T47D (cell line): ENCODE data around the gene ABI3.
"Not testable (repeated sequence)": the region's sequence is repeated elsewhere in the genome, so short reads cannot be mapped to it uniquely, and the experiment has no call there.

Experiments used
- DNase-seq, 2 experiments: peaks; one replicate each; pipeline versions ENCODE4 v3.0.0 to v3.0.0-alpha.2; 2011 to 2012; ENCODE audit warnings: low read depth in 1 of 2, low spot score in 1 of 2
- JUND ChIP-seq: IDR thresholded peaks from 2 replicates; pipeline ENCODE4 v1.6.1; 2012; ENCODE audit warnings: low read depth
- in situ Hi-C: cut with HindIII; loops from 2 replicates; pipeline ENCODE4 v1.10.0; 2016; ENCODE audit warnings: low sequenced_read_pairs, low pct_unique_long_range_greater_than_20kb

The ABI3 gene

GRCh38 chr17:49258394-49258793, 47.9 kb downstream of the ABI3 start:
- no peak for TF ChIP-seq JUND
- in situ Hi-C loops = no loop called here

GRCh38 chr17:49259663-49260010, 49.1 kb downstream of the ABI3 start:
- no peak for DNase-seq
- no peak for TF ChIP-seq JUND
- in situ Hi-C loops = no loop called here

More at GRCh38 chr17:49258394-49258793, 47.9 kb downstream of the ABI3 start:
- no peak for DNase-seq

- DNase-seq = peak; percentile 68 to 73
- in situ Hi-C loops = no loop called here
These were observed 49.7 kb downstream of the ABI3 start for GRCh38 chr17:49260011-49260816.

GRCh38 chr17:49260817-49261291, 50.3 kb downstream of the ABI3 start:
- DNase-seq = peak in 1 of 2 experiments; percentile 39
- TF ChIP-seq JUND = no peak
- in situ Hi-C loops = no loop called here

More at GRCh38 chr17:49260011-49260816, 49.7 kb downstream of the ABI3 start:
- no peak for TF ChIP-seq JUND

GRCh38 chr17:49261540-49261939, 51.0 kb downstream of the ABI3 start:
- DNase-seq, in situ Hi-C loops: not testable (repeated sequence)

GRCh38 chr17:49266233-49266632, 55.7 kb downstream of the ABI3 start:
- in situ Hi-C loops = no loop called here
- DNase-seq = no peak
- TF ChIP-seq JUND = no peak

- in situ Hi-C loops = no loop called here
These were observed 57.4 kb downstream of the ABI3 start for GRCh38 chr17:49267912-49268311.

GRCh38 chr17:49269356-49269755, 58.8 kb downstream of the ABI3 start:
- no peak for TF ChIP-seq JUND
- in situ Hi-C loops = no loop called here
- no peak for DNase-seq

More at GRCh38 chr17:49267912-49268311, 57.4 kb downstream of the ABI3 start:
- no peak for TF ChIP-seq JUND
- no peak for DNase-seq
